ENCODE results near the gene ZSCAN21. TPM values are rescaled to one million over a fixed set of nuclear protein-coding genes. Genes with fewer than 3 reads are reported as not detected.

ZSCAN21 gene
- total RNA-seq, 1 donor from 2014 or later, result 6.1 TPM

DNA sequence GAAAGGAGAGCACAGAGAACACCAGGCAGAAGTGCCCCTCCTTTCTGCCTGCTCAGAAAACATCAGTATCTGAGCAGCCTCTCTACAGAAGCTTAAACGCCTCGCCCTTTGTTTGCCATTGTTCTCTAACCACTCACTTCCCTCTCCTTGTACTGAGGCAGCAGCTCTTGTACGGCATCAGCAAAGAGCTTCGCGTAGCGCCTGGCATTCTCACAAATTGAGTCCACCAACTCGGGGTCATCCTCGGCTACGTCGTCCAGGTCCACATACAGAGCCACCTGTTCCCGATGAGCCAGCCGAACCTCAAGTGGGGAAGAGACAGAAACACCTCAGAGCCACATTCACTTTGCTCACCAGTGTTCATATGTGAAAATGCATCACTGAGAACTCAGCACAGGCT lies 49.9 kb downstream of the ZSCAN21 start:
- H3K36me3 Mint-ChIP-seq (ENCODE audit: low read depth), result peaks cover 69% of the 10 kb centered on the region
- H3K4me3 Mint-ChIP-seq (ENCODE audit: low read depth), result peak overlapping the region; percentile 93
- H3K27me3 Mint-ChIP-seq (ENCODE audit: low read depth), result no peaks in the 10 kb centered on the region
- no peaks in the 10 kb centered on the region for H3K9me3 Mint-ChIP-seq
- no peak for DNase-seq (ENCODE audit: low spot score)
- H3K4me1 Mint-ChIP-seq (ENCODE audit: low read depth), result peaks cover 41% of the 10 kb centered on the region
- intact Hi-C loops (cut with micrococcal nuclease), result no loop called here
- peak overlapping the region; percentile 93 for H3K27ac Mint-ChIP-seq

DNA sequence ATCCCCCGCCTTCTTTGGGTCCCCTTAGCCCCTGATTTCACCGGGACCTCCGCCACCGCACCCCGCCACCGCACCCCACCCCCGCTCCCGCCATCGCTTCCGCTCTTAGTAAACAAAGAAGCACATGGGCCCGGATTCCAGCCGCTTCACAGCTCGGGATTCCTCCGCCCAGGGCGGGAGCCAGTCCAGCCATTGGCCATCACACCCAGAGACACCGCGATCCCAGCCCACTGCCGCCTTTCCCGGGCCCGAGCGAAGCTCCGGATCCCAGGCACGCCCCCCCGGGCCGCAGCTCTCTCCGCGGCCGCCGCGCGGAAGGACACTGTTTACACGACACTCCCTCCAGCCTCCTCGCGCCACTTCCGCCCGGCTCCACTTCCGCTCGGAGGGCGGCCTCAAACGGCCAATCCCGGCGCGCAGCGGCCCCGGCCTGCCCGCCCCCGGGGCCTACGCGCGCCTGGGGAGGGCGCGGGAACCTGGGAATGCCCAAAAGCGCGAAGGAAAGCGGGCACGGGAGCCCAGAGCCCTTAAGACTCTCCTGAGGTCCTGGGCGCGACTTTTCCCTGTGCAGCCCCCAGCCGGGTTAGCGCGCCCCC lies 50.9 kb downstream of the ZSCAN21 start:
- peaks cover 58% of the 10 kb centered on the region for H3K36me3 Mint-ChIP-seq (ENCODE audit: low read depth)

DNA sequence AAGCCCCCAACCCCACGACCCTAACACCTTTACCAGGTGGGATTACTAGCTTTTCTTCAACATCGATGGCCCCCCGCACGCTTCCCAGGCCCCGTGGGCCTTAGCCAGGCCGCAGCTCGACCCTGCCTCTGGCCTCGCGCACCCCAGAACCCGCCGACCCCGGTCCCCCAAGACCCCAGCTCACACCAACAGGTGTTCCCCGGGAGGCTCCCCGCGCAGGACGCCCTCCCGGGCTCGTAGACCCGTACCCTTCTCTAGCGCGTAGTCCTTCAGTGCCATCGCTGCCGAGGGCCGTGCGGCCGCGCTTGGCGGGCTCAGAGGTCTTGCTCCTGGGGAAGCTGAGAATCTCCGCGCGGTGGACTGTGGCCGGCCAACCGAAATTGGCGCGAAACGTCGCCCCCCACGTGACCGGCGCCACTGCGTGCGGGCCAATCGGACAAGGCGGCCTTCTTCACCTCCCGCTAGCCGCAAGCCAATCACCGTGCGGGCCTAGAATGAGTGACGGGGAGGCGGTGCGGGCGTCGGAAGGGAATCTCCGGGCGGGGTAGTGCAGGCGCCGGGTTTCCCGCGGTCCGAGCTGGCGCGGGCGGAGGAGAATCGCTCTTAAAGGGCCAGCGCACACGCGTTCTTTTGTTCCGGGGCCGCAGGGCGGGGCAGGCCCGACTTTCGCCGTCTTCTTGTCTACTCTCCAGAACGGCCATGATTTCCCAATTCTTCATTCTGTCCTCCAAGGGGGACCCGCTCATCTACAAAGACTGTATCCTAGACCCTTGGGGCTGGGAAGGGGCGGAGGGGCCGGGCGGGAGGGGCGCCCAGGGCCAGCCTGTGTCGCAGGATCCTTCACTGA lies 51.7 kb downstream of the ZSCAN21 start, which contains the start of the genes AP4M1 and MCM7:
AP4M1 (plus strand) TSS at position 628 of the 847 bp plus-strand sequence; CDS start at position 700, 72 bp downstream.
MCM7 (minus strand) TSS at position 382 of the 847 bp plus-strand sequence; CDS start at position 279, 103 bp downstream.
- intact Hi-C loops (cut with micrococcal nuclease), result loop anchor here (1.0 to 2.0 kb wide), 5 partner anchors 18 to 328 kb away; partner anchors contain the start of genes MEPCE and ZCWPW1
- Mint-ChIP-seq H3K36me3 (ENCODE audit: low read depth) (peaks cover 55% of the 10 kb centered on the region), H3K27me3 (ENCODE audit: low read depth) (no peaks in the 10 kb centered on the region), H3K4me1 (ENCODE audit: low read depth) (peaks cover 37% of the 10 kb centered on the region), H3K4me3 (ENCODE audit: low read depth) (peak within 1 kb of the TSS; percentile 93), H3K27ac (peak within 1 kb of the TSS; percentile 93), H3K9me3 (no peaks in the 10 kb centered on the region)
- peak; percentile 98 for DNase-seq (ENCODE audit: low spot score)

More for the DNA sequence above, 50.9 kb downstream of the ZSCAN21 start:
- Mint-ChIP-seq H3K4me3 (ENCODE audit: low read depth) (peak overlapping the region; percentile 93), H3K9me3 (no peaks in the 10 kb centered on the region), H3K27me3 (ENCODE audit: low read depth) (no peaks in the 10 kb centered on the region), H3K27ac (peak overlapping the region; percentile 93), H3K4me1 (ENCODE audit: low read depth) (peaks cover 39% of the 10 kb centered on the region)
- intact Hi-C loops (cut with micrococcal nuclease), result loop anchor here (1.0 to 2.0 kb wide), 6 partner anchors 11 to 328 kb away; partner anchors contain the start of genes MEPCE and ZCWPW1
- DNase-seq (ENCODE audit: low spot score), result peak; percentile 88

DNA sequence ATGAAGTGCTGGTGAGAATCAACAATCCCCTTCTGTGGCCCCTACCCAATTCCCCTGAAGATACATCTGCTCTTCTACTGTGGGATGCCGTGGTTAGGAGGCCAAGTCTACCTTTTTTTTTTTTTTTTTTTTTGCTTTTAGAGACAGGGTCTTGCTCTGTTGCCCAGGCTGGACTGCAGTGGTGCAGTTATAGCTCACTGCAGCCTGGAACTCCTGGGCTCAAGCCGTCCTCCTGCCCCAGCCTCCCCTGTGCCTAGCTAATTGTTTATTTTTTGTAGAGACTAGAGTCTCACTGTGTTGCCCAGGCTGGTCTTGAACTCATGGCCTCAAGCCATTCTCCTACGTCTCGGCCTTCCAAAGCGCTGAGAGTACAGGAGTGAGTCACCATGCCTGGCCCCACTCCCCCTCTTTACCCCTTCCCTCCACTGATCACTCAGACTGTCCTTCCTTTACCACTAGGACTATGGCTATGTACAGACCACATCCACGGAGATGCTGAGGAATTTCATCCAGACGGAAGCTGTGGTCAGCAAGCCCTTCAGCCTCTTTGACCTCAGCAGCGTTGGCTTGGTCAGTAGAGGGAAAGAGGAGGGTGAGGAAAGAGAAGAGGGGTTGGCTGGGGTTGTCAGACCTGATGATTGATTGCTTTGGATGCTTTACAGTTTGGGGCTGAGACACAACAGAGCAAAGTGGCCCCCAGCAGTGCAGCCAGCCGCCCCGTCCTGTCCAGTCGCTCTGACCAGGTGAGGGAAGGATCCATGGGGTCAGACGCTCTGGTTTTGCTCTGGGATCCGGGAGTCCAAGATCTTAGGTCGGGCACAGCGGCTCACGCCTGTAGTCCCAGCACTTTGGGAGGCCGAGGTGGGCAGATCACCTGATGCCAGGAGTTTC lies 53.6 kb downstream of the ZSCAN21 start:
- no peak for DNase-seq (ENCODE audit: low spot score)
- H3K36me3 Mint-ChIP-seq (ENCODE audit: low read depth), result peaks cover 51% of the 10 kb centered on the region
- no peaks in the 10 kb centered on the region for H3K27me3 Mint-ChIP-seq (ENCODE audit: low read depth)
- peak overlapping the region; percentile 93 for H3K4me3 Mint-ChIP-seq (ENCODE audit: low read depth)
- H3K9me3 Mint-ChIP-seq, result no peaks in the 10 kb centered on the region
- peak overlapping the region; percentile 17 for H3K27ac Mint-ChIP-seq
- intact Hi-C loops (cut with micrococcal nuclease), result no loop called here
- peaks cover 29% of the 10 kb centered on the region for H3K4me1 Mint-ChIP-seq (ENCODE audit: low read depth)

DNA sequence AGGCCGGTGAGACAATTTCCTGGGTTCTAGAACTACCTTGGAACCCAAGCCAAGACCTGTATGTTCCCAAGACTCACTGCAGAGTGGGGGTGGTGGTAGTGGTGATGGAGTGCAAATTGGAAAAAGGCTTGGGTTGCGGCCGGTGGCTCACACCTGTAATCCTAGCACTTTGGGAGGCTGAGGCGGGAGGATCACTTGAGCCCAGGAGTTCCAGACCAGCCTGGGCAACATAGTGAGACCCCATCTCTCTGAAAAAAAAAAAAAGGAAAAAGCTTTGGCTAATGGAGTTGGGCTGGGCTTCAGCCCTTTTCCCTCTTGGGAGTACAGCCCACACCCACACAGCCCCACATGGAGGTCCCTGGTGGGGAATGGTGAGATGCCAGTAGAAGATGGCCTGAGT lies 56.0 kb downstream of the ZSCAN21 start:
- no peaks in the 10 kb centered on the region for H3K9me3 Mint-ChIP-seq
- no peak overlapping the region for H3K27ac Mint-ChIP-seq
- no peaks in the 10 kb centered on the region for H3K27me3 Mint-ChIP-seq (ENCODE audit: low read depth)
- peaks cover 40% of the 10 kb centered on the region for H3K36me3 Mint-ChIP-seq (ENCODE audit: low read depth)
- intact Hi-C loops (cut with micrococcal nuclease), result no loop called here
- peaks cover 10% of the 10 kb centered on the region for H3K4me1 Mint-ChIP-seq (ENCODE audit: low read depth)
- DNase-seq (ENCODE audit: low spot score), result no peak
- no peak overlapping the region for H3K4me3 Mint-ChIP-seq (ENCODE audit: low read depth)

DNA sequence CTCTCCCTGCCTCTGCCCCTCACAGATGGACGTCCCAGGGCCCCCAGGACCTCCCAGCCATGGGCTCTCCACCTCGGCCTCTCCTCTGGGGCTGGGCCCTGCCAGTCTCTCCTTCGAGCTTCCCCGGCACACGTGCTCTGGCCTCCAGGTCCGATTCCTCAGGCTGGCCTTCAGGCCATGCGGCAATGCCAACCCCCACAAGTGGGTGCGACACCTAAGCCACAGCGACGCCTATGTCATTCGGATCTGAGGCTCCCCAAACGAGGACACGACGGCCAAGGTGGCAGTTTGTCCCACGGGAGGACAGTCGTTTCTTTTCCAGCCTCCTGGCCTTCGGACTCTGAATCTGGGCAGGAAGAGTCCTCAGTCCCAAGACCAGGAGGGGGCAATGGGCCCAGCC lies 57.1 kb downstream of the ZSCAN21 start:
- no peaks in the 10 kb centered on the region for H3K9me3 Mint-ChIP-seq
- peaks cover 43% of the 10 kb centered on the region for H3K36me3 Mint-ChIP-seq (ENCODE audit: low read depth)
- no peaks in the 10 kb centered on the region for H3K27me3 Mint-ChIP-seq (ENCODE audit: low read depth)
- H3K27ac Mint-ChIP-seq, result no peak overlapping the region
- DNase-seq (ENCODE audit: low spot score), result no peak
- intact Hi-C loops (cut with micrococcal nuclease), result no loop called here
- no peak overlapping the region for H3K4me3 Mint-ChIP-seq (ENCODE audit: low read depth)
- peaks cover 10% of the 10 kb centered on the region for H3K4me1 Mint-ChIP-seq (ENCODE audit: low read depth)

DNA sequence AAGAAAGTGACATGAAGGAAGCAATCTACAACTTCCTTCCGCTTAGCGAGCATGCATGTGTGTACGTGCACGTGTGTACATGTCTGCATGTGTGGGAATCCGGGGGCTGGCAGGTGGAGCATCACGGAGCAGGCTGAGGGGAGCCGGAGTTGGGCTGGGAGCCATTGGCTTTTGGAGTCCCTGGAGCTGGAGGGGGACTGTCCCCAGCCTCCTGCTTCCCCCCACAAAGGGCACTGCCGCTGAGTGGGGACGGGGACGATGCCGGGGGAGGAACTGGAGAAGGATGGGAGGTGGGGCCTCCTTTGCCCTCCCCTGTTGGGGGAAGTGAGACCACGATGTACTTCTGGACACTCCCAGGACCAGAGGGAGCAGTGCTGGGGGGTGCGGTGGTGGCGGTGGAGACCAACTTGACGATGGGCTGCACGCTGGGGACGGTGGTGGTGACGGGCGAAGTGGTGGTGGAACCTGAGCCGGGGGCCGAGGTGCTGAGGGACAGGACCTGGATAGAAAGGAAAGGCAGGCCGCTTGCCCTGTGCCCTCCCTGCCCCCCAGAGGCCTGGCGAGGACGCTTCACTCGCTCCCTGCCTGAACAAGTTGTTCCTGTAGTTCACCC lies 57.7 kb downstream of the ZSCAN21 start:
- H3K4me3 Mint-ChIP-seq (ENCODE audit: low read depth), result no peak overlapping the region
- peaks cover 10% of the 10 kb centered on the region for H3K4me1 Mint-ChIP-seq (ENCODE audit: low read depth)
- DNase-seq (ENCODE audit: low spot score), result no peak
- no peak overlapping the region for H3K27ac Mint-ChIP-seq
- no peaks in the 10 kb centered on the region for H3K27me3 Mint-ChIP-seq (ENCODE audit: low read depth)
- intact Hi-C loops (cut with micrococcal nuclease), result no loop called here
- no peaks in the 10 kb centered on the region for H3K9me3 Mint-ChIP-seq
- peaks cover 47% of the 10 kb centered on the region for H3K36me3 Mint-ChIP-seq (ENCODE audit: low read depth)

DNA sequence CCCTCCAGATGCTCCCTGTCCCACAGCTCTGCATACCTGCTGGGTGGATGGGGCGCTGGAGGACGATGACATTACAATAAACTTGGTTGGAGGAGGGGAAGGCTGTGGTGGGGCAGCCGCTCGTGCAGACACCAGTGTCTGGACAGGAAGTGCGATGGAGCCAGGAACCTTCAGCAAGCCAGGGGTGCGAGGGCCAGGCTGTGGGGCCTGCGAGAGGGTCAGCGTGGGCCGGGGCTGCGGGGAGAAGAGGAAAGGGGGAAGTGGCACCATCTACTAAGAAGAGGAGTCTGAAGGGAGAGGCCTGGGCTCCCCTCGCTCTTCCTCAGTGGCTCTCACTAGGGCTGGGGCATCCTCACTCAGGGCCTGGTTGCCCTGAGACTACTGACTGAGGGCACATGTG lies 58.3 kb downstream of the ZSCAN21 start:
- Mint-ChIP-seq H3K4me1 (ENCODE audit: low read depth) (peaks cover 5% of the 10 kb centered on the region), H3K27ac (no peak overlapping the region), H3K27me3 (ENCODE audit: low read depth) (no peaks in the 10 kb centered on the region), H3K9me3 (no peaks in the 10 kb centered on the region), H3K4me3 (ENCODE audit: low read depth) (no peak overlapping the region), H3K36me3 (ENCODE audit: low read depth) (peaks cover 52% of the 10 kb centered on the region)
- intact Hi-C loops (cut with micrococcal nuclease), result no loop called here
- no peak for DNase-seq (ENCODE audit: low spot score)

DNA sequence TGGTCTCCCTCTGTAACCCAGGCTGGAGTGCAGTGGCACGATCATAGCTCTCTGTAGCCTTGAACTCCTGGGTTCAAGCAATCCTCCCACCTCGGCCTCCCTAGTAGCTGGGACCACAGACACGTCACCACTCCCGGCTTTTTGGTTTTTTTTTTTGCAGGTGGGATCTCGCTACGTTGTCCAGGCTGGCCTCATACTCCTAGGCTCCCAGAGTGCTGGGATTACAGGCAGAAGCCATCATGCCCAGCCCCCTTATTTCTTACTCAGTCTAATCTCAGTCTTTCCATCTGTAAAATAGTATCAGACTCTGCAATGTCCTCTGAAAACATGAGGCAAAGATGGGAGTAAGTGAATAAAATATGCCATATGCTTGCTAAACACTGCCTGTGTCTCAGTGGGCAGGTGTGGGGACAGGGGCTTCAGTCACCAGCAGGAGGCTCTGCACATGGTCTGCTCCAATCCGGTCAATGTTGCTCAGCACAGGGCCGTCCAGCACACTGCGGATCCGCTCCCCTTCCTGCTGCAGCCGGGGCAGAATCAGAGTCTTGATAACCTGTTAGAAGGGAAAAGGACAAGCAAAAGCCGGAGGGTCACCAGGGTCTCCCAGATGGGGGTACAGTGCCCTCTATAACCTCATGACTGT lies 60.1 kb downstream of the ZSCAN21 start:
- H3K4me1 Mint-ChIP-seq (ENCODE audit: low read depth), result no peaks in the 10 kb centered on the region
- no peak overlapping the region for H3K4me3 Mint-ChIP-seq (ENCODE audit: low read depth)
- intact Hi-C loops (cut with micrococcal nuclease), result no loop called here
- peaks cover 56% of the 10 kb centered on the region for H3K36me3 Mint-ChIP-seq (ENCODE audit: low read depth)
- H3K27me3 Mint-ChIP-seq (ENCODE audit: low read depth), result no peaks in the 10 kb centered on the region
- H3K9me3 Mint-ChIP-seq, result no peaks in the 10 kb centered on the region
- no peak for DNase-seq (ENCODE audit: low spot score)
- no peak overlapping the region for H3K27ac Mint-ChIP-seq

DNA sequence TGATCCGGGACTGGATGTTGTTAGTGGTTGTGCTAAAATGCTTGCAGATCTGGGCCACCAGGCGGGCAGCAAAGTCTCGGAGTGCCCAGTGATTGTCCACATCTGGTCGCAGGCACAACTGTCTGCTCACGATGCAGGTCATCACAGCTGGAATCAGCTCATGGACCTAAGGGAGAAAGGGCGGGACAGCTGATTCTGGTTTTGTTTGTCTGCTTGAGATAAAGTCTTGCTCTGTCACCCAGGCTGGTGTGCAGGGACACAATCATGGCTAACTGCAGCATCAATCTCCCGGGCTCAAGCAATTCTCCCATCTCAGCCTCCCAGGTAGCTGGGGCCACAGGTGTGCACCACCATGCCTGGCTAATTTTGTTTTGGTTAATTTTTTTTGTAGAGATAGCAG lies 61.6 kb downstream of the ZSCAN21 start:
- H3K4me3 Mint-ChIP-seq (ENCODE audit: low read depth), result no peak overlapping the region
- no peak for DNase-seq (ENCODE audit: low spot score)
- H3K27ac Mint-ChIP-seq, result no peak overlapping the region
- no peaks in the 10 kb centered on the region for H3K9me3 Mint-ChIP-seq
- no peaks in the 10 kb centered on the region for H3K27me3 Mint-ChIP-seq (ENCODE audit: low read depth)
- H3K36me3 Mint-ChIP-seq (ENCODE audit: low read depth), result peaks cover 56% of the 10 kb centered on the region
- no peaks in the 10 kb centered on the region for H3K4me1 Mint-ChIP-seq (ENCODE audit: low read depth)
- intact Hi-C loops (cut with micrococcal nuclease), result no loop called here

DNA sequence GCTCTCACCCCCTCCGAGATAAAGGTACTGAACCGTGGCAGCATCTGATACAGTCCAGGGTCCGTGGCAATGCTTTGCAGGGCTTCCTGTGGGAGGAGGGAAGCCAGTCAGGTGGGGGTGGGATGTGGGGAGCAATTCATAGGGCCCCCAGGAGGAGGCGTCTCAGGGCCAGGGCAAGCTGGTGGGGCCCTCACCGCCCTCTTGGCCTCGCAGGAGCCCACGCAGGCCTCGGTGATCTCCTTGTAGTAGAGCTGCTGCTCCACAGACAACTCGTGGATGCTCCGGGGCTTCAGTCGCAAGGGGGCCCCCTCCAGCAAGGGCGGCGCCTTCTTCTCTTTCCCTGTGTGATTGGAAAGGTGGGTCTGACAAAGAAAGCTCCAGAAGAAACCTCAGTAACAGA lies 62.3 kb downstream of the ZSCAN21 start:
- Mint-ChIP-seq H3K4me3 (ENCODE audit: low read depth) (no peak overlapping the region), H3K27me3 (ENCODE audit: low read depth) (no peaks in the 10 kb centered on the region), H3K4me1 (ENCODE audit: low read depth) (no peaks in the 10 kb centered on the region), H3K36me3 (ENCODE audit: low read depth) (peaks cover 57% of the 10 kb centered on the region), H3K9me3 (no peaks in the 10 kb centered on the region), H3K27ac (no peak overlapping the region)
- intact Hi-C loops (cut with micrococcal nuclease), result no loop called here
- DNase-seq (ENCODE audit: low spot score), result no peak

All from activated T-helper 2 cell treated with anti-CD3 and anti-CD28 coated beads, Interferon-gamma antibody, Interleukin-2, Interleukin-4, amounts not matched to agents 10 μg/mL and 5 μg/mL and 100 μg/mL, durations not matched to agents 14 hours and 24 hours and 36 hours (primary cell).